IgD-negative memory B cell (primary cell): Measurements from ENCODE around the gene CDH13. TPM values are rescaled to one million over a fixed set of nuclear protein-coding genes. Genes with fewer than 3 reads are reported as not detected.

Source experiments
- H3K27ac Mint-ChIP-seq, 3 donors: one replicate each; pipeline ENCODE4 v1.8.0; 2020 to 2022; ENCODE audit warnings: mild to moderate bottlenecking in 3 of 3, mixed read lengths in 3 of 3, moderate library complexity in 1 of 3
- H3K27me3 Mint-ChIP-seq: one replicate; pipeline ENCODE4 v1.8.0; 2021; ENCODE audit warnings: mixed read lengths
- H3K36me3 Mint-ChIP-seq: one replicate; pipeline ENCODE4 v1.8.0; 2020; ENCODE audit warnings: mild to moderate bottlenecking, mixed read lengths
- H3K4me1 Mint-ChIP-seq, 3 donors: one replicate each; pipeline ENCODE4 v1.8.0; 2020 to 2022; ENCODE audit warnings: mixed read lengths in 3 of 3, mild to moderate bottlenecking in 1 of 3
- H3K4me3 Mint-ChIP-seq, 4 donors: one replicate each; pipeline ENCODE4 v1.8.0; 2020 to 2022; ENCODE audit warnings: mild to moderate bottlenecking in 4 of 4, mixed read lengths in 4 of 4, moderate library complexity in 3 of 4
- H3K9me3 Mint-ChIP-seq, 3 donors: one replicate each; pipeline ENCODE4 v1.8.0; 2020 to 2021; ENCODE audit warnings: mixed read lengths in 3 of 3, mild to moderate bottlenecking in 1 of 3
- polyA plus RNA-seq: library from polyadenylated mRNA; unstranded; fragments of 300-500 nt; fragmentation: Illumina TruSeq; gene quantifications from one replicate; pipeline ENCODE4 v1.2.3, GENCODE V29; 2021

CDH13 gene
- polyA plus RNA-seq, 1 donor from 2014 or later: 0.23 TPM

- Mint-ChIP-seq H3K27ac (no peak overlapping the region), H3K4me1 (no peaks in the 10 kb centered on the region), H3K4me3 (no peak overlapping the region), H3K27me3 (no peaks in the 10 kb centered on the region), H3K9me3 (peaks cover 8 to 12% (median 8%) of the 10 kb centered on the region in 3 donors), H3K36me3 (no peaks in the 10 kb centered on the region)
Measured at GRCh38 chr16:83393196-83393981, 766.6 kb downstream of the CDH13 start.

GRCh38 chr16:83397601-83398291 lies 771.0 kb downstream of the CDH13 start:
- no peak overlapping the region for H3K27ac Mint-ChIP-seq
- H3K4me3 Mint-ChIP-seq: no peak overlapping the region
- H3K36me3 Mint-ChIP-seq: no peaks in the 10 kb centered on the region
- H3K4me1 Mint-ChIP-seq: no peaks in the 10 kb centered on the region
- H3K27me3 Mint-ChIP-seq: no peaks in the 10 kb centered on the region
- H3K9me3 Mint-ChIP-seq: peaks cover 8 to 12% (median 9%) of the 10 kb centered on the region in 3 donors

GRCh38 chr16:83400234-83400633 lies 773.5 kb downstream of the CDH13 start:
- no peaks in the 10 kb centered on the region for H3K27me3 Mint-ChIP-seq
- H3K9me3 Mint-ChIP-seq: peaks cover 0 to 7% (median 2%) of the 10 kb centered on the region in 3 donors
- H3K4me3 Mint-ChIP-seq: no peak overlapping the region
- no peaks in the 10 kb centered on the region for H3K36me3 Mint-ChIP-seq
- no peaks in the 10 kb centered on the region for H3K4me1 Mint-ChIP-seq
- H3K27ac Mint-ChIP-seq: no peak overlapping the region

GRCh38 chr16:83402160-83402814 lies 775.5 kb downstream of the CDH13 start:
- no peak overlapping the region for H3K4me3 Mint-ChIP-seq
- H3K36me3 Mint-ChIP-seq: no peaks in the 10 kb centered on the region
- peaks cover 2% of the 10 kb centered on the region for H3K27me3 Mint-ChIP-seq
- no peak overlapping the region for H3K27ac Mint-ChIP-seq
- H3K9me3 Mint-ChIP-seq: peaks cover 0 to 4% (median 0%) of the 10 kb centered on the region in 3 donors
- H3K4me1 Mint-ChIP-seq: no peaks in the 10 kb centered on the region

GRCh38 chr16:83402967-83403366 lies 776.2 kb downstream of the CDH13 start:
- Mint-ChIP-seq H3K27me3 (peaks cover 2% of the 10 kb centered on the region), H3K4me1 (no peaks in the 10 kb centered on the region), H3K4me3 (no peak overlapping the region), H3K36me3 (no peaks in the 10 kb centered on the region), H3K27ac (no peak overlapping the region), H3K9me3 (peaks cover 0 to 4% (median 0%) of the 10 kb centered on the region in 3 donors)

- Mint-ChIP-seq H3K4me3 (no peak overlapping the region), H3K27me3 (peaks cover 2% of the 10 kb centered on the region), H3K4me1 (no peaks in the 10 kb centered on the region), H3K9me3 (peaks cover 0 to 4% (median 0%) of the 10 kb centered on the region in 3 donors), H3K36me3 (no peaks in the 10 kb centered on the region), H3K27ac (no peak overlapping the region)
Measured at GRCh38 chr16:83403761-83404160, 777.0 kb downstream of the CDH13 start.

- no peaks in the 10 kb centered on the region for H3K36me3 Mint-ChIP-seq
- H3K4me1 Mint-ChIP-seq: no peaks in the 10 kb centered on the region
- no peak overlapping the region for H3K4me3 Mint-ChIP-seq
- H3K27me3 Mint-ChIP-seq: peaks cover 2% of the 10 kb centered on the region
- no peak overlapping the region for H3K27ac Mint-ChIP-seq
- H3K9me3 Mint-ChIP-seq: peaks cover 0 to 4% (median 0%) of the 10 kb centered on the region in 3 donors
Measured at GRCh38 chr16:83404261-83404660, 777.5 kb downstream of the CDH13 start.

GRCh38 chr16:83407928-83408327 lies 781.2 kb downstream of the CDH13 start:
- peaks cover 3% of the 10 kb centered on the region for H3K27me3 Mint-ChIP-seq
- no peaks in the 10 kb centered on the region for H3K4me1 Mint-ChIP-seq
- H3K9me3 Mint-ChIP-seq: peaks cover 0 to 2% (median 0%) of the 10 kb centered on the region in 3 donors
- H3K36me3 Mint-ChIP-seq: no peaks in the 10 kb centered on the region
- H3K4me3 Mint-ChIP-seq: no peak overlapping the region
- no peak overlapping the region for H3K27ac Mint-ChIP-seq

GRCh38 chr16:83409347-83409746 lies 782.6 kb downstream of the CDH13 start:
- H3K4me3 Mint-ChIP-seq: no peak overlapping the region
- no peaks in the 10 kb centered on the region for H3K4me1 Mint-ChIP-seq
- H3K27ac Mint-ChIP-seq: no peak overlapping the region
- peaks cover 0 to 2% (median 2%) of the 10 kb centered on the region in 3 donors for H3K9me3 Mint-ChIP-seq
- peaks cover 3% of the 10 kb centered on the region for H3K27me3 Mint-ChIP-seq
- no peaks in the 10 kb centered on the region for H3K36me3 Mint-ChIP-seq

- Mint-ChIP-seq H3K27me3 (peaks cover 5% of the 10 kb centered on the region), H3K36me3 (no peaks in the 10 kb centered on the region), H3K9me3 (peaks cover 0 to 2% (median 0%) of the 10 kb centered on the region in 3 donors), H3K4me3 (no peak overlapping the region), H3K4me1 (no peaks in the 10 kb centered on the region), H3K27ac (no peak overlapping the region)
Measured at GRCh38 chr16:83418565-83418964, 791.8 kb downstream of the CDH13 start.

GRCh38 chr16:83420206-83420760 lies 793.5 kb downstream of the CDH13 start:
- H3K4me1 Mint-ChIP-seq: no peaks in the 10 kb centered on the region
- H3K27ac Mint-ChIP-seq: no peak overlapping the region
- H3K36me3 Mint-ChIP-seq: no peaks in the 10 kb centered on the region
- H3K4me3 Mint-ChIP-seq: no peak overlapping the region
- H3K27me3 Mint-ChIP-seq: peaks cover 5% of the 10 kb centered on the region
- H3K9me3 Mint-ChIP-seq: peaks cover 0 to 2% (median 0%) of the 10 kb centered on the region in 3 donors

- H3K27ac Mint-ChIP-seq: no peak overlapping the region
- no peaks in the 10 kb centered on the region for H3K36me3 Mint-ChIP-seq
- H3K4me1 Mint-ChIP-seq: peaks cover 0 to 1% (median 0%) of the 10 kb centered on the region in 3 donors
- peaks cover 15% of the 10 kb centered on the region for H3K27me3 Mint-ChIP-seq
- H3K4me3 Mint-ChIP-seq: no peak overlapping the region
- H3K9me3 Mint-ChIP-seq: peaks cover 2 to 8% (median 5%) of the 10 kb centered on the region in 3 donors
Measured at GRCh38 chr16:83433201-83433600, 806.4 kb downstream of the CDH13 start.

GRCh38 chr16:83437036-83437435 lies 810.3 kb downstream of the CDH13 start:
- Mint-ChIP-seq H3K27ac (no peak overlapping the region), H3K9me3 (peaks cover 0 to 2% (median 0%) of the 10 kb centered on the region in 3 donors), H3K4me3 (no peak overlapping the region), H3K36me3 (no peaks in the 10 kb centered on the region), H3K27me3 (peaks cover 11% of the 10 kb centered on the region), H3K4me1 (no peaks in the 10 kb centered on the region)

- no peak overlapping the region for H3K4me3 Mint-ChIP-seq
- peaks cover 11% of the 10 kb centered on the region for H3K27me3 Mint-ChIP-seq
- peaks cover 0 to 2% (median 0%) of the 10 kb centered on the region in 3 donors for H3K9me3 Mint-ChIP-seq
- no peaks in the 10 kb centered on the region for H3K36me3 Mint-ChIP-seq
- no peaks in the 10 kb centered on the region for H3K4me1 Mint-ChIP-seq
- H3K27ac Mint-ChIP-seq: no peak overlapping the region
Measured at GRCh38 chr16:83438326-83438725, 811.6 kb downstream of the CDH13 start.

- Mint-ChIP-seq H3K4me3 (no peak overlapping the region), H3K4me1 (no peaks in the 10 kb centered on the region), H3K36me3 (no peaks in the 10 kb centered on the region), H3K27ac (no peak overlapping the region), H3K27me3 (peaks cover 9% of the 10 kb centered on the region), H3K9me3 (peaks cover 0 to under 1% (median 0%) of the 10 kb centered on the region in 3 donors)
Measured at GRCh38 chr16:83439412-83439811, 812.6 kb downstream of the CDH13 start.
